C1 segment of cervical spinal cord (tissue), 14 donors: Measurements from ENCODE around the gene ZG16B.

Experiments
- DNase-seq, 14 donors: peaks; one replicate each; lab custom pipeline; 2025; lab: John Stamatoyannopoulos, UW

ZG16B gene

GRCh38 chr16:2845116-2845515 is 15.0 kb downstream of the ZG16B start:
- DNase-seq: no peak

- no peak for DNase-seq
Measured at GRCh38 chr16:2846511-2847310, 16.6 kb downstream of the ZG16B start.

GRCh38 chr16:2848933-2849725 is 19.0 kb downstream of the ZG16B start:
- DNase-seq: no peak

- DNase-seq: no peak
Measured at GRCh38 chr16:2852003-2852730, 22.1 kb downstream of the ZG16B start.

- no peak for DNase-seq
Measured at GRCh38 chr16:2852731-2853507, 22.8 kb downstream of the ZG16B start.

GRCh38 chr16:2853531-2854073 is 23.5 kb downstream of the ZG16B start:
- no peak for DNase-seq

- no peak for DNase-seq
Measured at GRCh38 chr16:2854700-2855309, 24.7 kb downstream of the ZG16B start.

- no peak for DNase-seq
Measured at GRCh38 chr16:2855536-2855935, 25.4 kb downstream of the ZG16B start.

GRCh38 chr16:2856061-2856670 is 26.1 kb downstream of the ZG16B start:
- no peak for DNase-seq

GRCh38 chr16:2856686-2857450 is 26.8 kb downstream of the ZG16B start:
- no peak for DNase-seq

GRCh38 chr16:2857451-2858244 is 27.5 kb downstream of the ZG16B start, which contains the start of gene PRSS22:
Gene PRSS22, minus strand, starts transcription at chr16:2858170. Its CDS starts 66 bp downstream, at chr16:2858104.
- DNase-seq: no peak

GRCh38 chr16:2858245-2859025 is 28.3 kb downstream of the ZG16B start:
- no peak for DNase-seq

- no peak for DNase-seq
Measured at GRCh38 chr16:2859686-2860265, 29.7 kb downstream of the ZG16B start.

GRCh38 chr16:2860826-2861567 is 30.9 kb downstream of the ZG16B start:
- no peak for DNase-seq

- no peak for DNase-seq
Measured at GRCh38 chr16:2865651-2866050, 35.5 kb downstream of the ZG16B start.

GRCh38 chr16:2866431-2866830 is 36.3 kb downstream of the ZG16B start:
- no peak for DNase-seq

GRCh38 chr16:2867661-2867986 is 37.5 kb downstream of the ZG16B start:
- no peak for DNase-seq
